Loucy (cell line): ENCODE measurements around the gene PTER.

Experiments
- H2AFZ ChIP-seq: fragments of 200-600 bp; sonication (generic); 2 replicates; pipeline ENCODE4 v1.6.0; 2016; ENCODE audit warnings: antibody characterized with exemption, mild to moderate bottlenecking, low read length, moderate library complexity
- H3F3A ChIP-seq: fragments of 200-600 bp; 2 replicates; pipeline ENCODE4 v1.6.0; 2016; ENCODE audit warnings: antibody characterized with exemption, low read depth, mild to moderate bottlenecking
- H3K27me3 ChIP-seq: fragments of 200-600 bp; sonication (generic); 2 replicates; pipeline ENCODE4 v1.6.1; 2014; ENCODE audit warnings: low read length, mild to moderate bottlenecking; ENCODE audit not compliant: insufficient read depth, poor library complexity, severe bottlenecking
- H3K36me3 ChIP-seq: fragments of 200-600 bp; sonication (generic); 2 replicates; pipeline ENCODE4 v1.6.1; 2016; ENCODE audit warnings: low read length; ENCODE audit not compliant: insufficient read depth
- H3K4me1 ChIP-seq: fragments of 200-600 bp; sonication (generic); 2 replicates; pipeline ENCODE4 v1.5.1; 2014; ENCODE audit warnings: low read length, mild to moderate bottlenecking; ENCODE audit not compliant: insufficient read depth, poor library complexity, severe bottlenecking
- H3K4me2 ChIP-seq: fragments of 200-600 bp; sonication (generic); 2 replicates; pipeline ENCODE4 v1.6.0; 2014; ENCODE audit warnings: antibody characterized with exemption, low read length, low read depth, mild to moderate bottlenecking; ENCODE audit not compliant: poor library complexity, severe bottlenecking
- H3K4me3 ChIP-seq: fragments of 200-600 bp; sonication (generic); 2 replicates; pipeline ENCODE4 v1.5.1; 2014; ENCODE audit warnings: low read length, mild to moderate bottlenecking, mixed read lengths; ENCODE audit not compliant: poor library complexity, severe bottlenecking
- H3K79me2 ChIP-seq: fragments of 200-600 bp; sonication (generic); 2 replicates; pipeline ENCODE4 v1.6.1; 2014; ENCODE audit warnings: low read length; ENCODE audit not compliant: insufficient read depth
- H3K9ac ChIP-seq: fragments of 200-600 bp; sonication (generic); 2 replicates; pipeline ENCODE4 v1.6.0; 2014; ENCODE audit warnings: mild to moderate bottlenecking, low read depth, low read length, moderate library complexity; ENCODE audit not compliant: poor library complexity, severe bottlenecking
- H3K9me2 ChIP-seq: fragments of 200-600 bp; sonication (generic); replicated peaks from 2 replicates; pipeline ENCODE4 v1.6.1; 2016; ENCODE audit warnings: low read depth, low read length, mixed read lengths
- H3K9me3 ChIP-seq: fragments of 200-600 bp; sonication (generic); 2 replicates; pipeline ENCODE4 v1.6.1; 2014; ENCODE audit warnings: mild to moderate bottlenecking, antibody characterized with exemption, low read length, low read depth; ENCODE audit not compliant: insufficient read depth
- H4K20me1 ChIP-seq: fragments of 200-600 bp; sonication (generic); 2 replicates; pipeline ENCODE4 v1.6.0; 2014; ENCODE audit warnings: antibody characterized with exemption, low read length, mild to moderate bottlenecking; ENCODE audit not compliant: insufficient read depth, poor library complexity, severe bottlenecking
- CTCF ChIP-seq: fragments of 200-600 bp; sonication (generic); conservative IDR thresholded peaks from 2 replicates; pipeline ENCODE4 v1.5.1; 2014; ENCODE audit warnings: mild to moderate bottlenecking, antibody characterized with exemption, low read length
- EZH2phosphoT487 ChIP-seq: fragments of 200-600 bp; IDR thresholded peaks from 2 replicates; pipeline ENCODE4 v1.6.1; 2018; ENCODE audit warnings: antibody characterized with exemption, mild to moderate bottlenecking, moderate library complexity, borderline replicate concordance

The PTER gene

GRCh38 chr10:16545116-16545736, 108.4 kb downstream of the PTER start:
- Histone ChIP-seq H3K9me2 (no peaks in the 10 kb centered on the region), H3K4me1 (no peaks in the 10 kb centered on the region), H3K9ac (no peak overlapping the region), H3K4me2 (no peak overlapping the region), H3K9me3 (no peaks in the 10 kb centered on the region), H3K79me2 (no peaks in the 10 kb centered on the region), H3K27me3 (no peaks in the 10 kb centered on the region), H3F3A (no peaks in the 10 kb centered on the region), H3K36me3 (no peaks in the 10 kb centered on the region), H2AFZ (no peak overlapping the region), H4K20me1 (no peaks in the 10 kb centered on the region), H3K4me3 (no peak overlapping the region)
- TF ChIP-seq EZH2phosphoT487 = no peak
- peak; percentile 92 for TF ChIP-seq CTCF

GRCh38 chr10:16547973-16548372, 111.2 kb downstream of the PTER start:
- Histone ChIP-seq H3K9ac (no peak overlapping the region), H3F3A (no peaks in the 10 kb centered on the region), H3K9me3 (no peaks in the 10 kb centered on the region), H4K20me1 (no peaks in the 10 kb centered on the region), H3K79me2 (no peaks in the 10 kb centered on the region), H3K9me2 (no peaks in the 10 kb centered on the region), H3K4me1 (no peaks in the 10 kb centered on the region), H3K27me3 (no peaks in the 10 kb centered on the region), H3K36me3 (no peaks in the 10 kb centered on the region), H2AFZ (no peak overlapping the region), H3K4me2 (no peak overlapping the region), H3K4me3 (no peak overlapping the region)
- TF ChIP-seq CTCF = no peak
- TF ChIP-seq EZH2phosphoT487 = no peak

- TF ChIP-seq CTCF = no peak
- TF ChIP-seq EZH2phosphoT487 = no peak
- Histone ChIP-seq H3K4me2 (no peak overlapping the region), H3K4me3 (no peak overlapping the region), H3K79me2 (no peaks in the 10 kb centered on the region), H3K9ac (no peak overlapping the region), H3K9me2 (no peaks in the 10 kb centered on the region), H3F3A (no peaks in the 10 kb centered on the region), H2AFZ (no peak overlapping the region), H4K20me1 (no peaks in the 10 kb centered on the region), H3K4me1 (no peaks in the 10 kb centered on the region), H3K36me3 (no peaks in the 10 kb centered on the region), H3K9me3 (no peaks in the 10 kb centered on the region), H3K27me3 (no peaks in the 10 kb centered on the region)
Measured at GRCh38 chr10:16559236-16559773, 122.5 kb downstream of the PTER start.
